Mucosa of descending colon (tissue), 3 donors: ENCODE results near the gene PRPF40B. TPM values are rescaled to one million over a fixed set of nuclear protein-coding genes. Genes with fewer than 3 reads are reported as not detected.

Source experiments
- ATAC-seq: fragments of 200-7000 bp; cut with Tn5 transposase; one replicate; pipeline ENCODE4 v1.9.1; 2020; ENCODE audit warnings: mild to moderate bottlenecking, moderate library complexity
- DNase-seq, 3 donors: peaks; one replicate each; pipeline ENCODE4 v3.0.0-alpha.2; 2020
- H3K36me3 ChIP-seq: fragments of 200-600 bp; one replicate; pipeline ENCODE4 v1.8.0; 2021; ENCODE audit warnings: low read depth, mild to moderate bottlenecking
- H3K4me1 ChIP-seq: fragments of 200-600 bp; one replicate; pipeline ENCODE4 v1.8.0; 2021; ENCODE audit warnings: low read depth, mild to moderate bottlenecking
- H3K4me3 ChIP-seq: fragments of 200-600 bp; one replicate; pipeline ENCODE4 v1.8.0; 2021; ENCODE audit warnings: mild to moderate bottlenecking
- H3K9me3 ChIP-seq: fragments of 200-600 bp; one replicate; pipeline ENCODE4 v1.8.0; 2021; ENCODE audit warnings: mild to moderate bottlenecking
- intact Hi-C, 2 donors: fragments of 100-400 bp; cut with DNase I in 1 of 2; cut with micrococcal nuclease in 1 of 2; formaldehyde crosslinking; loops; one replicate each; pipeline versions ENCODE4 v1.11.0 to v1.11.1; 2022; cut with DNase I, micrococcal nuclease
- total RNA-seq, 3 donors: library from RNA; stranded (reverse); fragmentation: NEBNext Ultra II Directional in 2 of 3; extraction: Animal tissue kit (Norgen Biotek cat#: 25700) in 2 of 3; gene quantifications; one replicate each; pipeline versions ENCODE4 v1.2.1 to v1.2.4, GENCODE V29; 2021 to 2023
- TF ChIP-seq, protein P1 (sequence below): fragments of 200-600 bp; IDR thresholded peaks from one replicate; pipeline ENCODE4 v1.8.0; 2022; ENCODE audit warnings: antibody characterized with exemption, mild to moderate bottlenecking
- donor health status: DM: no; HTN: no; CAD: no; lungs with moderate emphysema.
- donor health status: DM: no; HTN: no; CAD: no.
- donor health status: DM: no; HTN: yes; CAD: no.

PRPF40B gene
- total RNA-seq, 3 donors from 2014 or later, result 11.5 to 27.2 (median 12.7) TPM

DNA sequence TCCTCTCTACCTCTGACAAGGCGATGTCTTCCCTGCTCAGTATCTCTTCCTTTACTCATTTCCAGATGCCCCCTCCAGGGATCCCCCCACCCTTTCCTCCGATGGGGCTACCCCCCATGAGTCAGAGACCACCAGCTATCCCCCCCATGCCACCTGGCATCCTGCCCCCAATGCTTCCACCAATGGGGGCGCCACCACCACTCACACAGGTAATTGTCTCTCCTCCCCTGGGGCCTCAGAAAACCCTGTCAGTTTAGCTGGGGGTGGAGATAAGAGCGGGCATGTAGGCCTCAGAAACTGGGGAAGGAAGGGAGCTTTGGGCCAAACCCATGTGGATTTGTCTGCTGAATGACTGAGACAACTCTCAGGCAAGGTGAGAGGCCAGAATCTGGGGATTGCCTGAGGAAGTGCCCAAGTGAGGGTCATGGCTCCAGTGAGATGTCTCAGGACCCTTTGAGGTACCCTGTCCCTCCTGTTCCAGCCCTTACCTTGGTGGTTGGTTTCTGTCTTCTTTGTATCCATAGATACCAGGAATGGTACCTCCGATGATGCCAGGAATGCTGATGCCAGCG is 8.1 kb downstream of the PRPF40B start:
- no peaks in the 10 kb centered on the region for H3K36me3 ChIP-seq
- no peaks in the 10 kb centered on the region for H3K9me3 ChIP-seq
- TF ChIP-seq, protein P1, sequence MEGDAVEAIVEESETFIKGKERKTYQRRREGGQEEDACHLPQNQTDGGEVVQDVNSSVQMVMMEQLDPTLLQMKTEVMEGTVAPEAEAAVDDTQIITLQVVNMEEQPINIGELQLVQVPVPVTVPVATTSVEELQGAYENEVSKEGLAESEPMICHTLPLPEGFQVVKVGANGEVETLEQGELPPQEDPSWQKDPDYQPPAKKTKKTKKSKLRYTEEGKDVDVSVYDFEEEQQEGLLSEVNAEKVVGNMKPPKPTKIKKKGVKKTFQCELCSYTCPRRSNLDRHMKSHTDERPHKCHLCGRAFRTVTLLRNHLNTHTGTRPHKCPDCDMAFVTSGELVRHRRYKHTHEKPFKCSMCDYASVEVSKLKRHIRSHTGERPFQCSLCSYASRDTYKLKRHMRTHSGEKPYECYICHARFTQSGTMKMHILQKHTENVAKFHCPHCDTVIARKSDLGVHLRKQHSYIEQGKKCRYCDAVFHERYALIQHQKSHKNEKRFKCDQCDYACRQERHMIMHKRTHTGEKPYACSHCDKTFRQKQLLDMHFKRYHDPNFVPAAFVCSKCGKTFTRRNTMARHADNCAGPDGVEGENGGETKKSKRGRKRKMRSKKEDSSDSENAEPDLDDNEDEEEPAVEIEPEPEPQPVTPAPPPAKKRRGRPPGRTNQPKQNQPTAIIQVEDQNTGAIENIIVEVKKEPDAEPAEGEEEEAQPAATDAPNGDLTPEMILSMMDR, result no peak
- H3K4me1 ChIP-seq, result no peaks in the 10 kb centered on the region
- DNase-seq, result no peak
- no peak for ATAC-seq
- intact Hi-C loops, result no loop called here
- no peak overlapping the region for H3K4me3 ChIP-seq

DNA sequence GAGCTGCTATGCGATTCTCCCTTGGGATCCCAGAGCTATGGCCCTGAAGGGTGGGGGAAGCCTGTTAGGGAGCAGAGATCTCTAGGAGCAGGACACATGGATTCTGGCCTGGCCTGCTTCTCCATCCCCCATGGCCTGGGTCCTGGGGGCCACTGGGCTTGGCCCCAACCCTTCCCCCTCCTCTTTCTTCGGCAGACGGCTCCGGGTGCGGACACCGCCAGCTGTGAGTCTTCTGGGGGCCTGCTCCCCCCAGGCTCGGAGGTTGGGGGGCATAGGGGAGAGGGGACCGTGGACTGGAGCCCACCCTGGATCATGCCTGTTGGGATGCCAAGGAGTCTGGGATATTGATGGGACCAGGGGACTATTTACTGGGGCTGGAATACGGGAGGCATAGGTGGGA is 9.0 kb downstream of the PRPF40B start:
- H3K9me3 ChIP-seq, result no peaks in the 10 kb centered on the region
- no peak for DNase-seq
- no peak overlapping the region for H3K4me3 ChIP-seq
- no peaks in the 10 kb centered on the region for H3K4me1 ChIP-seq
- TF ChIP-seq, protein P1, result no peak
- no peak for ATAC-seq
- H3K36me3 ChIP-seq, result no peaks in the 10 kb centered on the region
- intact Hi-C loops, result no loop called here

DNA sequence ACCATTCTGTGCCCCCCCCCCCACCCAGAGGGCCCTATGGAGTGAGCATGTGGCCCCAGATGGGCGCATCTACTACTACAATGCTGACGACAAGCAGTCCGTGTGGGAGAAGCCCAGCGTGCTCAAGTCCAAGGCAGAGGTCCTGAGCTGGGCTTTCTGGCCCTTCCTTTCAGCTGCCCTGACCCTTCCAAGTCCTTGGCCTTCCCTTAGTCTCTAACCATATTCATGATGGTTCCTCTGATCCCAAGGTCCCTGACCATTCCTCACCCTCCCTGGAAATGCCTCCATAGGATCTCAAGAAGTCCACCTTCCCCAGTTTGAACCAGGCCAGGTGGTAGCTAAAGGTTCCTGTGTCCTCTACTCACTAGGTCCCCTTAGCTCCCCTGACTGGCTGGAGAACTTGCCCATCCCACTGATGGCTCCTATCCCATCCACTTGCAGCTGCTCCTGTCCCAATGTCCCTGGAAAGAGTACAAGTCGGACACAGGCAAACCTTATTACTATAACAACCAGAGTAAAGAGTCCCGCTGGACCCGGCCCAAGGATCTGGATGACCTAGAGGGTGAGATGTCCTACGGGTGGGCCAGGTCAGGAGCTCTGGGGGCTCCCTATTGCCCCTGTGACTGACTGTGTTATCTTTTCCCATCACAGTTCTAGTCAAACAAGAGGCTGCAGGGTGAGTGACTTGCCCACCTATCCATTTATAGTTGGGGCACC is 9.8 kb downstream of the PRPF40B start:
- intact Hi-C loops, result no loop called here
- H3K4me3 ChIP-seq, result no peak overlapping the region
- no peaks in the 10 kb centered on the region for H3K36me3 ChIP-seq
- H3K4me1 ChIP-seq, result no peaks in the 10 kb centered on the region
- no peaks in the 10 kb centered on the region for H3K9me3 ChIP-seq
- DNase-seq, result no peak
- TF ChIP-seq, protein P1, result no peak
- ATAC-seq, result no peak

DNA sequence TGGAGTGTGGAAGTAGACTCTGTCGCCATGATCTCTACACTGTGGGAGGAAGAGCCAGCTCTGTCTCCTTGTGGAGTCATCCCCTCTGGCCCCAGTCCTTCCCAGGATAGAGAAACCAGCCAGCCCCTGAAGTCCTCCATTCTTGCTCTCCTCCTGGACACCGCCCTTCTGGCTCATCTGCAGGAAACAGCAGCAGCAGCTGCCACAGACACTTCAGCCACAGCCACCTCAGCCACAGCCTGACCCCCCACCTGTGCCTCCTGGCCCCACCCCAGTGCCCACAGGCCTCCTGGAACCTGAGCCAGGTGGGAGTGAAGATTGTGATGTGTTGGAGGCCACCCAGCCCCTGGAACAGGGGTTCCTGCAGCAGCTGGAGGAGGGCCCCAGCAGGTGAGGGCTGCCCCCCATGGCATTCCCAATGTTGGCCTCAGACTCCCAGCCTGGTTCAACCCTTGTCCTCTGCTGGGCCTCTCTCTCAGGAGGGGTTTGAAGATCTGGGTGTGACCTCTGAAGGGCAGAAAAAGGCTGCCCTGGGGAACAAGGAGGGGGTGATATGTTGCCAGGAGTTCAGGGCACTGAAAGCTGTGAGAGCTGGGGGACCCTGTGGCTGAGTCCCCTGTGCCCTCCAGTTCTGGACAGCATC is 10.5 kb downstream of the PRPF40B start:
- TF ChIP-seq, protein P1, result no peak
- ATAC-seq (no peak), DNase-seq (no peak)
- no peaks in the 10 kb centered on the region for H3K9me3 ChIP-seq
- intact Hi-C loops, result no loop called here
- no peaks in the 10 kb centered on the region for H3K36me3 ChIP-seq
- H3K4me1 ChIP-seq, result no peaks in the 10 kb centered on the region
- no peak overlapping the region for H3K4me3 ChIP-seq

DNA sequence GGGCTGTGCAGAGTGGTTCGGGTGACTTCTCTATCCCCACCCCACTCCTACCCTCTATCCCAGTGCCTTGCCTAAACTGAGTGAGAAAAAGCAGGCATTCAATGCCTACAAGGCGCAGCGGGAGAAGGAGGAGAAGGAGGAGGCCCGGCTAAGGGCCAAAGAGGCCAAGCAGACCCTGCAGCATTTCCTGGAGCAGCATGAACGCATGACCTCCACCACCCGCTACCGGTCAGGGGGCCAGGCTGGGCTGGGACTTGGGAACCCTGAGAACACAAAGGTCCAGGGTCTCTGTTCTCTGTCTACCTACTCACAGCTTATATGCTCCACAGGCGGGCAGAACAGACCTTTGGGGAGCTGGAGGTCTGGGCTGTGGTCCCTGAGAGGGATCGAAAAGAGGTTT is 11.7 kb downstream of the PRPF40B start:
- TF ChIP-seq, protein P1, result no peak
- no peaks in the 10 kb centered on the region for H3K36me3 ChIP-seq
- H3K4me3 ChIP-seq, result no peak overlapping the region
- intact Hi-C loops, result no loop called here
- DNase-seq, result no peak
- no peaks in the 10 kb centered on the region for H3K9me3 ChIP-seq
- H3K4me1 ChIP-seq, result no peaks in the 10 kb centered on the region
- no peak for ATAC-seq
